ENCODE measurements around the gene SSH2.

The SSH2 gene

GRCh38 chr17:29618272-29619065 is 311.6 kb downstream of the SSH2 start:
- ATAC-seq, result no peak

GRCh38 chr17:29617481-29618271 is 312.4 kb downstream of the SSH2 start:
- no peak for TF ChIP-seq ESRRG (CRISPR knock-in tag; IDR thresholded peaks at IDR 0.05)
- no peak for TF ChIP-seq ZFP3 (CRISPR knock-in tag; IDR thresholded peaks at IDR 0.05)
- ATAC-seq, result no peak

More at GRCh38 chr17:29618272-29619065, 311.6 kb downstream of the SSH2 start:
- TF ChIP-seq BACH2 (CRISPR knock-in tag; IDR thresholded peaks at IDR 0.05; ENCODE audit: borderline replicate concordance) (no peak), ISL1 (CRISPR knock-in tag; IDR thresholded peaks at IDR 0.05) (no peak), ZC3H10 (CRISPR knock-in tag; IDR thresholded peaks at IDR 0.05) (no peak), CREB5 (CRISPR knock-in tag; IDR thresholded peaks at IDR 0.05; ENCODE audit: low read depth) (no peak), TCF4 (CRISPR knock-in tag; IDR thresholded peaks at IDR 0.05; ENCODE audit: borderline replicate concordance) (no peak), ARNTL (CRISPR knock-in tag; IDR thresholded peaks at IDR 0.05; ENCODE audit: borderline replicate concordance, low read depth) (no peak), TOX (CRISPR knock-in tag; IDR thresholded peaks at IDR 0.05; ENCODE audit: borderline replicate concordance) (no peak), ZNF8 (CRISPR knock-in tag; IDR thresholded peaks at IDR 0.05) (no peak), ZFP30 (CRISPR knock-in tag; IDR thresholded peaks at IDR 0.05) (no peak), PATZ1 (CRISPR knock-in tag; IDR thresholded peaks at IDR 0.05; ENCODE audit: borderline replicate concordance) (no peak), ESRRG (CRISPR knock-in tag; IDR thresholded peaks at IDR 0.05) (no peak), SNAI2 (CRISPR knock-in tag; IDR thresholded peaks at IDR 0.05) (no peak), ZNF565 (CRISPR knock-in tag; conservative IDR thresholded peaks at IDR 0.05; ENCODE audit: low read depth) (no peak), PPARA (CRISPR knock-in tag; IDR thresholded peaks at IDR 0.05; ENCODE audit: borderline replicate concordance) (no peak), GLIS3 (CRISPR knock-in tag; IDR thresholded peaks at IDR 0.05) (no peak), CSDC2 (CRISPR knock-in tag; IDR thresholded peaks at IDR 0.05) (no peak), ZNF70 (CRISPR knock-in tag; IDR thresholded peaks at IDR 0.05) (no peak), POU6F1 (CRISPR knock-in tag; IDR thresholded peaks at IDR 0.05; ENCODE audit: borderline replicate concordance, low read depth) (no peak), RARB (CRISPR knock-in tag; IDR thresholded peaks at IDR 0.05) (no peak)

GRCh38 chr17:29617125-29617480 is 312.9 kb downstream of the SSH2 start:
- peak; percentile 22 for ATAC-seq
- TF ChIP-seq TCF4 (CRISPR knock-in tag; IDR thresholded peaks at IDR 0.05; ENCODE audit: borderline replicate concordance) (no peak), PPARA (CRISPR knock-in tag; IDR thresholded peaks at IDR 0.05; ENCODE audit: borderline replicate concordance) (no peak), ZFP3 (CRISPR knock-in tag; IDR thresholded peaks at IDR 0.05) (no peak), ZFP30 (CRISPR knock-in tag; IDR thresholded peaks at IDR 0.05) (no peak), TOX (CRISPR knock-in tag; IDR thresholded peaks at IDR 0.05; ENCODE audit: borderline replicate concordance) (no peak), SNAI2 (CRISPR knock-in tag; IDR thresholded peaks at IDR 0.05) (no peak), PATZ1 (CRISPR knock-in tag; IDR thresholded peaks at IDR 0.05; ENCODE audit: borderline replicate concordance) (no peak), GLIS3 (CRISPR knock-in tag; IDR thresholded peaks at IDR 0.05) (no peak), ZNF70 (CRISPR knock-in tag; IDR thresholded peaks at IDR 0.05) (no peak), RARB (CRISPR knock-in tag; IDR thresholded peaks at IDR 0.05) (no peak), ZNF565 (CRISPR knock-in tag; conservative IDR thresholded peaks at IDR 0.05; ENCODE audit: low read depth) (no peak), OSR1 (CRISPR knock-in tag; IDR thresholded peaks at IDR 0.05) (no peak), BACH2 (CRISPR knock-in tag; IDR thresholded peaks at IDR 0.05; ENCODE audit: borderline replicate concordance) (no peak), ZNF8 (CRISPR knock-in tag; IDR thresholded peaks at IDR 0.05) (no peak), CSRNP3 (CRISPR knock-in tag; IDR thresholded peaks at IDR 0.05) (no peak), ESRRG (CRISPR knock-in tag; IDR thresholded peaks at IDR 0.05) (no peak), ISL1 (CRISPR knock-in tag; IDR thresholded peaks at IDR 0.05) (no peak), POU6F1 (CRISPR knock-in tag; IDR thresholded peaks at IDR 0.05; ENCODE audit: borderline replicate concordance, low read depth) (no peak)
